HG03159 (cell line): Measurements from ENCODE around the gene HOXD13.

Source experiments
- ATAC-seq: cut with Tn5 transposase; IDR thresholded peaks from one replicate; pipeline ENCODE4 v1.9.1; 2021; ENCODE audit warnings: mild to moderate bottlenecking, moderate library complexity; ENCODE audit not compliant: unreplicated experiment

Gene HOXD13

DNA sequence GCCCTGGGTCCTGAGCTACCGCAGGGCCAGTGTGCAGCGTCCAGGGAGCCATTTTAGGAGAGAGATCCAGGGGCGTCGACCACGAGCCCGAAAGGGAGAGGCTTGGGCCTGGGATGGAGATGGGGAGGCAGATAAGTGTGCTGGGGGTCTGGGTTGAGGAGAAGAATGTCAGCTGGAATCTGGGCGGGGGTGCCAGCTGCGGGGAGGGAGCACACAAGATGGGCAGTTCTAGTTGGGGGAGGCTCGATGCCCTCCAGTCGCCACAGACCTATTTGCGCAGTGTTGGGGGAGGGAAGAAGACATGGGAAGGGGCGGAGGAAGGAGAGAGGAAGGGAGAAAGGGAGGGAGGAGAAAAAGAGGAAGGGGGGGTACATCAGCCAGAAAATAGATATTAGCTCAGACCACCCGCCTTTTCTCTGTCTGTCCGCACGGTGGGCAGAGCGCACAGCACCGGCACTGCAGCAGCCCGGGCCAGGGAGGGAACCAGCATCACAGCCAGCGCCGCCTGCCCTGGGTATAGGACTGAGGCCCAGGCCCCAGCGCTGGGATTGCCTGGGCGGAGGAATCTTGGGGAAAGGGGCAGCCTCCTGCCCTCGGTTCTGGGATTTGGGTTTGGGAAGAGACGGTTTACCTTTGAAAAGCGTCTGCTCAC is 12.7 kb downstream of the HOXD13 start:
- no peak for ATAC-seq

DNA sequence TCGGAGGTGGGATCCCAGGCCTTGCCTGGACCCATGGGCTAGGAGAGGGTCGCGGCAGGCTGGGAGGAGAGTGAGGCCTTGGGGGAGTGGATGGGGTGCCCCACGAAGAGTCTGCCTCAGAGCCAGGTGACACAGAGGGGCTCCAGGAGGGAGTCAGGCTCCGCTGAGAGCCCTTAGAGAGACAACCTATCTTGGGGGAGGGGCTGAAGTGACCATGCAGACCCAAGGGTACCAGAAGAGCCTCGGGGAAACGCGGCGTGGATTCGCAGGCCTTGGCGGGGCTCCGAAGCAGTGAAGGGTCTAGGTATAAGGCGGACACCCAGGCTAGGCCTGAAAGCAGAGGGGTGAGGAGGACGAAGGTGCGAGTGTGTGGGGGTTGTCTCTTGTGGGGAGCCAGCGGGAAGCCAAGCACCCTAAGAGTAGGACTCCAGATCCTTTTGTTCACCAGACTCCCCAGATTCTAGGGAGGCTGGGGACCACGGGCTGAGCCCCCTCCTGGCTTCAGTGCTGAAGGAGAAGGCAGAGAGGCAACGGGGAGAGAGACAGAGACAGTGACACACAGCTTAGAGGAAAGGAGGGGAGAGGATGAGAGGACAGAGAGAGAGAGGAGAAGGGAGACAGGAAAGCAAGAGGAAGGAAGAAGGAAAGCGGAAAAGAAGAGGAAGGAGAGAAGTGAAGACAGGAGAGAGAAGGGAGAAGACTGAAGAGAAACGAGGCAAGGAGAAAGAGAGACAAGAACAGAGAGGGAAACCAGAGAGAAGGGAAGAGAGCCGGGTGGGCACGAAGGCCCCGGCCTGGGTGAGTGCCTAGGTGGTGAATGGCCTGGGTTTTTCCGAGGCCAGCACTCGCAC is 13.4 kb downstream of the HOXD13 start:
- ATAC-seq = no peak

DNA sequence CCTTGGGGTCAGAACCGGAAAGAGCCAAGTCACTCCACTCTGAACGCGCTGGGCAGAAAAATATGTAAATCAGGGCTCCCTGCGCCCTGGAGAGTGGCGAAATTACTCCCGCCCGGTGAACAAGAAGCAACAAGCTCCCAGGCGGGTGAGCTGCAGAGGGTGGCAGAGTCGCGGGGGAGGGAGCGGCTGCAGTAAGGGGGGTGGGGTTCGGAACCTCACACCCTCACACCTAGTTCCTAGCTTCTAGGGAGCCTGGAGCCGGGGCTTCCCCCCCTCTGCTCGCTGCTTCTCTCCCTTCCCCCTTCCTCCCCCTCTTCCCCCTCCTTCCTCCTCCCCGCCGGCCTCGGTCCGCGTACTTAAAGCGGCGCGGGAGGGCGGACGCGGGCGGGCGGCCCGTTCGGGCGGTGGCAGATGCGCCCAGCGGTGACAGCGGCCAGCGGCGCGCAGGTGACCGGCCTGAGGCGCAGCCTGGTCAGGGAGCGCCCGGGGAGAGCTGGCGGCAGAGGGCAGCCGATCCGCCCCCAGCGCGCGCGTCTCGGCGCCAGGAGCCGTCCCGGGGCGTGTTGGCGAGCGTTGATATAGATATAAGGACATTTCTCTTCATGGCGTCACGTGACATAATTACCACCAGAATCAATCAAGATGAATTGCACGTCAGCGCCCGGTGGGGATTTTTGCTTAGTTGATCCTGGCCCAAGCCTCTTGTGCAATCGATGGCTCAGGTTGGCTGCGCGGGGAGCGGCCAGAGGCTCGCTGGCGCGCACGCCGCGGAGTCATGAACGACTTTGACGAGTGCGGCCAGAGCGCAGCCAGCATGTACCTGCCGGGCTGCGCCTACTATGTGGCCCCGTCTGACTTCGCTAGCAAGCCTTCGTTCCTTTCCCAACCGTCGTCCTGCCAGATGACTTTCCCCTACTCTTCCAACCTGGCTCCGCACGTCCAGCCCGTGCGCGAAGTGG is 14.3 kb downstream of the HOXD13 start, which contains the start of gene HOXD11:
HOXD11 (plus strand) TSS at position 700 of the 959 bp plus-strand sequence; CDS start at position 776, 76 bp downstream.
- no peak for ATAC-seq

DNA sequence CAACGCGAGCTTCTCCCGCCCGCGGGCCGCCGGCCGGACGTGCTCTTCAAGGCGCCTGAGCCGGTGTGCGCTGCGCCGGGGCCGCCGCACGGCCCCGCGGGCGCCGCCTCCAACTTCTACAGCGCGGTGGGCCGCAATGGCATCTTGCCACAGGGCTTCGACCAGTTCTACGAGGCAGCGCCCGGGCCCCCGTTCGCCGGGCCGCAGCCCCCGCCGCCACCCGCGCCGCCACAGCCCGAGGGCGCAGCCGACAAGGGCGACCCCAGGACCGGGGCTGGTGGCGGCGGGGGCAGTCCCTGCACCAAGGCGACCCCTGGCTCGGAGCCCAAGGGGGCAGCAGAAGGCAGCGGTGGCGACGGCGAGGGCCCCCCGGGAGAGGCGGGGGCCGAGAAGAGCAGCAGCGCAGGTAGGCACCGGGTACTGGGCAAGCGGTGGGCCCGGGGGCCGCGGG is 15.2 kb downstream of the HOXD13 start:
- no peak for ATAC-seq

DNA sequence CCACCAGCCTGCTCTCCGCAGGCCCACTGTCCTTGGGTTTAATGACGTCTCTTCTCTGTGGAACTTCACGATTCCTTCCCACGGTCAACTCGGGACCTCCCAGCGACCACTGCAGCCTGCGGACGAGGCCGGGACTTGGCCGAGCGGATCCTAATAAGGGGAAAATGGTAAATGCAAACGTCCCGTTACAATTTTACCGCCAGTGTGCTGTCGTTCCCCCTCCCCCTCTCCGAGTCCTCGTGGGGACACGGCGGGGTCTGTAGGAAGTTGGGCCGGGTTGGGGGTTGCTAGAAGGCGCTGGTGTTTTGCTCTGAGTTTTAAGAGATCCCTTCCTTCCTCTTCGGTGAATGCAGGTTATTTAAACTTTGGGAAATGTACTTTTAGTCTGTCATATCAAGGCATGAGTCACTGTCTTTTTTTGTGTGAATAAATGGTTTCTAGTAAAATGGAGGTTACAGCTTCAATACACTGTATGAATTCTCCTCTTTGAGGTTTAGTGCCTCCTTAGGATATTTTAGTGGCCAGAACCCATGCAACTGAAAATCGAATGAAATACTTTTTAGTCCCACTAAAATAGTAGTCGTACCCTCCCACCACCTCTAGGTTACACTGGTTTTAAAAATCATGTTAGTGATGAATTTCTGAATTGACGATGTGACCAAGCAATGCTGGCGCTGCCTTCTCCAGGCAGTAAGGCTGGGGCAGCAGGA is 16.8 kb downstream of the HOXD13 start:
- ATAC-seq = no peak

DNA sequence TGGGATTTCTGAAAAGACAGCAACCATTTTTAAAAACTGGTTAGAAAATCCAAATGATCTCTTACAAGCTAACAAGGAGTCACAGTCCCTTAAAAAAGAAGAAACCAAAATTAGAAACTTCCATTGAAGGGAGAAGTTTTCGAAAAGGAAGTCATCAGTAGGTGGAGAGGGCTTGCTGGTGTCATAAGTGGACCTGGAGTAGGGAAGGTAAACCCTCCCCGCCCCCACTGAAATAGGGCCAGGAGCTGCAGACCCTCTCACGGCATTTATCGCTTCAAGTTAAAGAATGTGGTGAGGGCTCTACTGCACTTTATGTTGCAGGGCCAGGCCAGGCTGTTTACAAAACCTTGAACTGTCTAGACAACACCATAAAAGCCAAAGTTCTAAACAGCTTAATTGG is 17.4 kb downstream of the HOXD13 start:
- no peak for ATAC-seq

DNA sequence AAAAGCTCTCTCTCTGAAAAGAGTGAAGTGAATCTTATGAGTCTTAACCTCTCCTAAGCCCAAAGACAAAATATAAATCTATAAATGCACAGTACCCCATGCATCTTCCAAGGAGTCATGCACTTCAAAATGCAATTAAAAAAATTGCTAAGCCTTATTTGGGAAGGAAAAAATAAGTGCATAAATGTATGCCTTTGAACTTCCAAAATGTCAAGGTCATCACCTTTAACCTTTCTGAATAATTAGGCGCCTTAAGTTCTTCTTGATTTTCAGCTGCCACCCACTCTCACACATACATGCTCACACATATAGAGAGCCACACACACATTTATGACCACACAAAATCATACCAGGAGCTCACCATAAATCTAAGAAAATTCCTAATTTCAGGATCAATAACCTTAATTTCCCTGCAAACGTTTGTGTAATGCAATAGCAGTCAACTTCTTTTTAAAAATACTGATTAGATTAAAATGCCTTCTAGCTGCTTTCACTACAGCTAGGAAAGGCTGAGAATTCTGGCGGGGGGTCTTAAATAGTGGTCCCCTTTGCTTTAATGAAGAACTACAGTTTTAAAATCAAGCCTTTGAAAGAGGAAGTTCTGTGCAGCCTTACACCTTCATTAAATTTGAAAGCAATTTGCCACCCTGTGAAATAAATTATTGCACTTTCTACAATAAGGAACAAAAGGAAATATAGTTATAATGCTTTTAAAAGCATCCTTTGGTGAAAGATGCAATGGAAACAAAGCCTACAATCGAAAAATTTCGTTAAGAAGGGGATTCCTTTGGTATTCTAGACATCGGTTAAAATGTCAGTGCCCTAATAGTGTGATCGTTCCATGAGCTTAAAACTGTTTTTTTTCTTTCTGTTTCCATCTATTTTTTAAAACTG is 18.1 kb downstream of the HOXD13 start:
- ATAC-seq = no peak

DNA sequence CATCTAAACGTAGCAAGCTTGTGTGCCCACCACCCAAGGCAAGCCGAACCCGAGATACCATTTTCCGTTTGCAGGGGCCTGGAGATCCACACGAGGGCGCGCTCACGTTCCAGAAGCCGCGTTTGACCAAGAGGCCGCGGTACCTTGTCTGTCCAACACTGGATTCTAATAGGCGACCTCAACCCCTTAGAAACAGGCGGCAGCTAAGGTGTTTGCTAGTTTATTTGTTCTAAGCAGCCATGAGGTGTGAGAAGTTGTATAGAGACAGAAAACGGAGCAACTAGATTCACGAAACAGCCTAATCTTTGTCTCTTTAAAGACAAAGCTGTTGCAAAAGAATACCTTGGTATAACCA is 18.8 kb downstream of the HOXD13 start:
- no peak for ATAC-seq

DNA sequence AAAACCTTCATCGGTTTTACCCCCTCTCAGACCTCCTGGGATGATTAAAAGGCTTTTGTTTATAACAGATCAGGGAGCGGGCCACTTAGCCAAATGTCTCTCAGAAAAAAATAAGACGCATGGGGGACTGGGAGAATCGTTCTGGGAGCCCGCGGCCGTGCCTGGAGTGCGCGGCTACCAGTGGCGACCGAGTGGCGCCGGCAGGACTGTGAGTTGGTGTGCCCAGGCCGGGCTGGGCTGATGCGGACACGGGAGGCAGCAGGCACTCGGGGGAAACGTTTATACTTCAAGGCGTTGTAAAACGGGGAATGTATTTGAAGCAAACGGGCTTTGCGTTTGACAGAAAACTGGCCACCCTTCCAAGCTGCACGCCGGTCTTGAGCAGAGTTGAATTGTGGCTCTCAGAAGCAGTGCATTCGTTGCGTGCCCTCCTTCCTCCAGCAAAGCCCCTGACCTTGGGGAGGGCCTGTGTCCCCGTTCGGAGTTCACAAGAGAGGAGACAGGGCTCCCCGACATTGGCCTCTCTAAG is 19.4 kb downstream of the HOXD13 start:
- ATAC-seq = no peak

DNA sequence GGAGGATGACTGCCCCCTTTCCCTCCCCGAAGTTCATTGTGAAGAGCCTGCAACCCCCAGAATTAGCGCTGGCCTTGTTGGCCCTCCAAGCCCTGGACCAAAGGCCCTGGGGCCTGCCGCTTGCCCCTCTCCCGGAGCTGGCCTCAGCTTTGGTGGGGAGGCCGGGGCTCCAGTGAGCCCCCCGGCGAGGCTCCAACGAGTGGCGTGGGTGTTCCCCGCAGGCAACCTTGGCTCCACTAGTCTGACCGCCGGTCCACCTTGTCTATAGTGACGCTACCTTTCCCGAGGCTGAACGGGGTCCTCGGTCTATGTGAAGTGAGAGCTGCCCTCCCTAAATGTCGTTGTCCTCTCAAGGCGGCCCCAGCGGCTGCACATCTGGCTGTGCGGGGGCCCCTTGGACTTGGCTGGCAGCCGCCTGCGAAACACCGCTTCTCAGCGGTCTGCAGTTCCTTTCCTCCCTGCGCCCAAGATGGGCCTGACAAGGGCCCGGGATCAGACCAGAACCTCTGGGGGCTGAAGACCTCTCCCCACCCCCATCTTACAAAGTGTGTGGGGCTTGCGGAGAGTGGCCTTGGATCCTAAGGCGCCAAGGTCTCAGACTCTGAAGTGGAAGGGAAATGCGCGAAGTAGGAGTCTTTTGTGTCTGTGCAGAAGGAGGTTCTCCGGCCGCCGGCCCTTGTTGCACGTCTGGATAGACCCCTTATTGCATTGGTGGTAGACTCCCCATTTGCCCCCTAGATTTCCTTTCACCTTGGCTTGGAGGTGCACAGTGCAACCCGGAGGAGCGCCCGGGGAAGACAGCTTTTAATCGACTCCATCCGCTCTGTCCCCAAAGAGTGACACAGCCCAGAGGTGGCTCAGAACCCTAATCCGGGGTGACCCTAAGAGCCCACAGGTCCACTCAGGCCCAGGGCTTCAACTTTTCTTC is 20.1 kb downstream of the HOXD13 start:
- no peak for ATAC-seq

DNA sequence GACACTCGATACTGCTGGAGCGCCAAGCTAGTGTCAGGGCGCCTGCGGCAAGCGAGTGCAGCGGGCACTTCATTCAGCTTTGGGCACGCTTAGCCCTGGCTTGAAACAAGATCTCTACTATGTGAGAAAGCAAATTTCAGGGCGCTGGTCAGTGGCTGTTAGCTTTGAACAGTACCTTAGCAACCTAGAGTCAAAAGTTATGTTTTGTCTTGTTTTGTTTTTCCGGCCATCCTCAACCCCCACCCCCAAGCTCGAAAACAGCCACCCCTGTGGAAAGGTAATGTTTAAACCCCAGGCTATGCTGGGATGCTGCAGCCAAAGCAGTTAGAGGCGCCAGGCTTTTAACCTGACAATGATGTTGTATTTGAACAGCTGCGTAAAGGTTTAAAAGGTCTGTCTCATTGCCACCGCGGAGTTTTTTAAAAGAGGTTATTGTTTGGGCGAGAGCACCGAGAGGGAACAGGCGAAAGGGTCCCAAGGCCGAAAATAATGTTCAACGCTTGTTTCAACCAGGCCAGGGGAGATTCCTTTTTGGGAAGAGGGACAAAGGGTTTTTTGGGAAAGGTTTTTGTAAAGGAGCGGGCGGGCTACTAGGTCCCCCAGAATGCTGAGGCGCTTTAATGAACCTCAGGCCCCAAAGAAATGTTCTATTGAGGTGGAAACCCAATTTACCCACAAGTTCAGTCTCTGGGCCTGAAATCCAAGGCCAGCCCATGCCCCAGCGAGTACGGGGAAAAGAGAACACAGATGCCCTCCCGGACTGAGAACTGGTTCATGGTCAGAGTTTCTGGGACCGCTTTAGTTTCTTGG is 21.8 kb downstream of the HOXD13 start:
- ATAC-seq = no peak

DNA sequence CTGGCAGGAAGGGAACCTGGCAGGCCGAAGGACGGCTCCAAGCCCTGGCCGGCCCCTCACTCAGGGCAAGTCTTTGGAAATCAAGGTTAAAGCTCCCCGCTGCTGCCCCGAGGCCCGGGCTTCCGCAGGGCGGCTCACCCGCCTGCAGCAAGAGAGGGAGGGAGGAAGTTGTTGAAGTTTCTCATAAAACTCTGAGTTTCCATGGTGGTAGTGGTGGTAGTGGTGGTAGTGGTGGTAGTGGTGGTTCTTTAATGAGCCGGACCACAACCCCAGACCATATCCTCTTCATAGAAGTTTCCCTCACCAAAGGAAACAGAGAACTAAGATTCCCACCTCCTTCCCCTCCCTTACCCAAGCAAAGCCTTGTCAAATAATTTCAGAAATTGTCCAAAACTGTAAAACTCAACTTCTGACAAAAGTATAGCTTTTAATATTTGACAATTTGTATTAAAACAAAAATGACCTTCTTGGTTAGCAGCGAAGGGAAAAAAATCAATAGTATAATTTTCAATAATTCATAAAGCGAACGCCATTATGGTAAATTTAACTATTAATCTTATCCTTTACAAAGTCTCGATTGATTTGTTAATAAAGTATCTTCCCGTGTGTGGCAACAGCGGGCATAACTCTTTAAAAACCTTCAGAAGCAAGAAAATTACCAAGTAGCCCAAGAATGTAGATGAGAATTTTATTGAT is 22.6 kb downstream of the HOXD13 start:
- no peak for ATAC-seq

DNA sequence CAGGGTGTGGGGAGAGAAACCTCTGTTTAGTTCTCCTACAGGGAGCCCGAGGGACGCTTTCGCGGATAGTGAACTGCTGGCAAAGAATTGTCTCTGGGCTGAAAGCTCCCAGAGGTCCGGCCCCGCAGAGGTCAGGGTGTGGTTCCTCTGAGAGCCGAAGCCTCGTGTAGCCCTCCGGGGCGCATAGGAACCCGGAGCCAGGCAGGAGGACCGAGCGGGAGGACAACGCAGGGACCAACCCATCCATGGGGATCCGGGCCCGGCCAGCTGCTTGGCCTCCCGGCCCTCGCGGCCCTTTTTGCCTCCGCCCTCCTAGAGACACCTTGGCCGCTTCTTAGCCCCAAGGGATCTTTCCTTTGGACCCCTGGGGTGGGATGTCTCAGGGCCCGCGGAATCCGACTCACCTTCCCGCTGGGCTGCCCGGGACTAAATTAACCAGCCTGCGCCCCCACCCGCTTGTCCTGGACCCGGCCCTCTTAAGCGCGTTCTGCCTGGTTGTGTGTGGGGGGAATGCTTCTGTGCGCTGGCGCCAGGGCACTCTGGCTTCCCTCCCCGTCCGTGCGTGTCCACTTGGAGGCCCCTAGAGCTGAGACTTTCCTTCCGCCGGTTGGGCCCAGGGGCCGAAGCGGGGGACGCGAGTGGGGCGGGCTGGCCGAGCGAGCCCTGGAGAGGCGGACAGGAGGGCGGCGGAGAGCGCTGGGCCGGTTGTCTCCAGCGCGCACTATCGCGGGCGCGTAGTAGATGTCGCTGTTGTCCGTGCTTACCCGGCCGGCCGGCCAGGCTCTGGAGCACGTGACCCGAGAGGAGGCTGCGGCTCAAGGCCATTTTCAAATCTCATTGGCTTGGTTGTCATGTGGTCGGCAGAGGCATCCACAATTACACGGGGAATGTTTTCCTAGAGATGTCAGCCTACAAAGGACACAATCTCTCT is 23.6 kb downstream of the HOXD13 start, which contains the start of gene HOXD10:
HOXD10 (plus strand) TSS at position 896 of the 931 bp plus-strand sequence. CDS start 56 bp downstream, outside the sequence.
- no peak for ATAC-seq

DNA sequence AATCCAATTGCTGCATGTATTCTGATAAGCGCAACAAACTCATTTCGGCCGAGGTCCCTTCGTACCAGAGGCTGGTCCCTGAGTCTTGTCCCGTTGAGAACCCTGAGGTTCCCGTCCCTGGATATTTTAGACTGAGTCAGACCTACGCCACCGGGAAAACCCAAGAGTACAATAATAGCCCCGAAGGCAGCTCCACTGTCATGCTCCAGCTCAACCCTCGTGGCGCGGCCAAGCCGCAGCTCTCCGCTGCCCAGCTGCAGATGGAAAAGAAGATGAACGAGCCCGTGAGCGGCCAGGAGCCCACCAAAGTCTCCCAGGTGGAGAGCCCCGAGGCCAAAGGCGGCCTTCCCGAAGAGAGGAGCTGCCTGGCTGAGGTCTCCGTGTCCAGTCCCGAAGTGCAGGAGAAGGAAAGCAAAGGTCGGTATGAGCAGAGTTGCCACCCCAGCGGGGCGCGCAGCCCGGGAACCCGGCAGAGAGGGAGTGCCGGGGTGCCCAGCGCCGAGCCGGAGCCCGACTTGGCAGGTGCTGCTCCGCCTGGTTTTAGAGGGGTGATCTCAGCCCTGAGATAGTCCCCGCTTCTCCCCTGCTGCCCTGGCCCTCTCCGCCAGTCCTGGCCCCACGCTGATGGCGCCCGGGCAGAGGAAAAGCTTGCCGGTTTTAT is 24.8 kb downstream of the HOXD13 start:
- no peak for ATAC-seq

DNA sequence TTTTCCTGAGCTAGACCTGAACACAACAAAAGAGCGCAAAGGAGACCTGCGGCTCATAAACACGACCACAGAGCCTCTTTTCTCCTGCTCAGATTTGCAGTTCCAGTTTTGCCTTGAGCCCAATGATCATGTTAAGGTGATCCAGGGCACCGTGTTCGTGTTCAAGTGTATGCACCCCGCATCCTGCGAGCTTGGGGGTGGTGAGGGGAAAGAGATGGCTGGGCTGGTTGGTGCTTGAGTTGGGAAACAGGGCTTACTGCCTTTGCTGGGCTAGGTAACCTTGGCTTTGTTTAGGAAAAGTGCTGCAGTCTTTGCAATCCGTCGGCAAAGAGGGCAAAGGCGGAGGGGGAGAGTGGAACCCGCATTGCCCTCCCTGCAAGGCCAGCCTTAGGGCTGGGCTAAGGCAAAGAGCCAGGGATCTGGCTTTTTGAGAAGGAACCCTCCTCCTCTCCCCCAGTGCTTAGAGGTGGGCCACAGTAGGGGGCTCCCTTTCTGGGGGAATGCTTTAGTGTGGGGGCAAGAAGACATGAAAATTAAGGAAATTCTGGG is 25.4 kb downstream of the HOXD13 start:
- ATAC-seq = no peak
